HT-29 (cell line): Measurements from ENCODE around the gene IGLL5. TPM values are rescaled to one million over a fixed set of nuclear protein-coding genes. Genes with fewer than 3 reads are reported as not detected.

ENCODE experiments used
- DNase-seq: peaks from one replicate; pipeline ENCODE4 v3.0.0-alpha.2; 2015; ENCODE audit warnings: low spot score
- total RNA-seq: library from RNA; depleted of rRNA; stranded (reverse); fragments of >200 nt; shearing (Covaris generic); gene quantifications from 2 replicates; pipeline ENCODE4 v1.2.3, GENCODE V29; 2014

IGLL5 gene
- total RNA-seq, 1 experiment from 2014 or later = not detected

DNA sequence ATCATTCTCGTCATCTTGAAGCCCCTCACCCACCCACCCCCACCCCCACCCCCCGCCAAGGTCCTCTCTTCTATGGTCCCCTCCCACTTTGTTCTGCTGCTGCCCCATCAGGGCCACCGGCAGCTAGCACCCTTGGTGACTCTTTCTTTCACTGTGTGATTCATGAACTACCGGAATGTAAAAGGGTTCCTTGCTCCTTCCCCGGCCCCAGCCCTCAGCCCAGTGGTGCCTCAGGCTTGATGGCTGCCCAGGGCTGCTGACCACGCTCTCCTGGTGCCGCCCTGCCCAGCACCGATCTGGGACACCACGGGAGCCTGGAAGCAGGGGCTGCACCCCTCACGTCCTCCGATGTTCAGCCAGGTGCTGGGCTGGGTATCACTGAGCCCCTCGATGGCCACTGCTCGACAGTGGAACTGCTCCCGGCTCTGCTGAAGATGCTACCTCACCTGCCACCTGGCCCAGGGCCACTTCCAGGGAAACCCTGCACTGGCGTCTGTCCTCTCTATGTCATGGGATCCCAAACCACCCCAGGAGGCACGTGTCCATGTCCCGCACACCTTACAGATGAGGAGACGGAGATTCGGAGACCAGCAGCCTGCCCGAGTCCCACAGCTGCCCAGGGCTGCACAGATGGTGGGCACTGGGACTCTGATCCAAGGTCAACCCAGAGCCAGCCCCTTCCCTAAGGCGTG lies 39.7 kb downstream of the IGLL5 start:
- DNase-seq = no peak

- no peak for DNase-seq
Measured at GRCh38 chr22:22927888-22928665, 40.5 kb downstream of the IGLL5 start.

DNA sequence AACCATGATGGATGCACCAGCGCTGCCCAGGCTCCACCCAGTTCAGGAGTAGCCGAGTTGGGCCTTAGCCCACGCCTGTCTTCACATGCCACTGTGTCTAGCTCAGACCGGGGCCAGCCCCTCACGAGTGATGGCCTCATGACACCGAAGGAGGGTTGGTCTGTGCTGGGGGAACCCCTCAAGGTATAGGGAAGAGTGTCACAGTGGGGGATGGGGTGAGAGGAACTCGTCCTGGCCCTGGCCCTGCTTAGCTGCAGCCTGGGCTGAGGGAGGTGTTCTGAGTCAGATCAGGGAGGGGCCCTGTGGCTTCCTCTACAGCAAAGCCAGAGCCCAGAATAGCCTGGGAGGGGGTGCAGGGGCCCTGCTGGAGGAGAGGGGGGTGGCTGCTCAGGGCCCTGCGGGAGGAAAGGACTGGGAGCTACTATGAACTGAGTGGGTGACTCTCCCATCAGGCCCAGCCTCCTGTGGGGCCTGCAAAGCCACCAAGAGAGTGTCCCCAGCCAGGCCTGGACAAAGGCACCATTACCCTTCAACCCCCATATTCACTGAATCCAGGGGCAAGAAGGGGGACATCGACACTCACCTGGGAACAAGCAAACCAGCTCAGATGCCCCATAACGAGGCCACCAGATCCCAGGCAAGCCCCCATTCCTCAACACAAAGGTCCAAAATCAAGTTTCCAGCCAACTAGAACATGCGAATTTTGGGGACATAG lies 41.2 kb downstream of the IGLL5 start:
- DNase-seq = no peak

DNA sequence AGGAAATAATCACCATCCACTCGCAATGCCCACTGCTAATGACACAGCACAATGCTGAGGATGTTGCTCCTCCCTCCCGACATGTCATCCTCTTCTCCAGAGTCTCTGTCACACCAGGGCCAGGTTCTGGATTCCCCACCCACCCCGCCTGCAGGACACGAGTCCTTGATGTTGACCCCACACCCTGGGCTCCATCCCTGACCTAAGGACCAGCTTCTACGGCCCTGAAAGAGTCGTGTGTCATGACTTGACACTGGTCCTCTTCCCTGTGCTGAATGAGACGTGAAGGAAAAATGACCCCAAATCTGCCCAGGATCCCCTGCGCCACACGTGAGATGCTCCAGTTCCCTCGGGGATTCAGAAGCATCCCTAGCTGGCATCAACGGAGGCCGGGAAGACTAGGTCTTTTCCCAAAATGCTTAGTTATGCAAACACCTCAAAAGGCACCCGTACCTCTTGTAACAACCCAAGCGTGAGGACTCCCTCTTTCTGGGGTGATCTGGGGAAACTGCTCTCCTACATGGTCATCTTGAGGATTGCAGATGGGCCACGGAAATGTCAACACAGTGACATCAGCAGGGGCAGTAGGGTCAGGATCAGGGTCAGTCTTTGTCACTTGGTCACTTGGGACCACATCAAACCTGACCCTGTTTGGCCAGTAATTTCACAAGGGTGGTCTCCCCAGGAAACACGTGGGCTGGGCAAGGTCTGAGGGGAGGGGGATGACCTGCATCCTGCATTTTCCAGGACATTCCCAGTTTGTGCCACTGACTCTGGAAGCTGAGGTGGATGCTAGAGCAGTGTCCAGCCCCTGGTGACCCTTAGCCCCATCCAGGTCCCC lies 42.0 kb downstream of the IGLL5 start:
- no peak for DNase-seq

DNA sequence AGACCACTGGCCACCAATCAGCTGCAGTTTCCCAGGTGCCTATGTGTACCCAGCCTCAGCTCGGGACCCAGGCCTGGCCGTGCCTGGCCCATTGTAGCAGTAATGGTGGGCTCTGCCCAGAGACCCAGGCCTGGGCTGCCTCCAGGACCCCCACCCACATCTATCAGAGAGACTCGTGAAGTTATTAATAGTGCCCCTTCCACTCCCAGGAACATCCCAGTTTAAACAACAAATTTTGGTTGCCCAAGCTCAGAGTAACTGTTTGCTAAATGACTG lies 42.5 kb downstream of the IGLL5 start:
- no peak for DNase-seq

GRCh38 chr22:22930571-22931556 lies 43.2 kb downstream of the IGLL5 start:
- no peak for DNase-seq

GRCh38 chr22:22931557-22932270 lies 44.1 kb downstream of the IGLL5 start:
- DNase-seq = no peak

- DNase-seq = no peak
Measured at GRCh38 chr22:22932512-22932941, 44.9 kb downstream of the IGLL5 start.

DNA sequence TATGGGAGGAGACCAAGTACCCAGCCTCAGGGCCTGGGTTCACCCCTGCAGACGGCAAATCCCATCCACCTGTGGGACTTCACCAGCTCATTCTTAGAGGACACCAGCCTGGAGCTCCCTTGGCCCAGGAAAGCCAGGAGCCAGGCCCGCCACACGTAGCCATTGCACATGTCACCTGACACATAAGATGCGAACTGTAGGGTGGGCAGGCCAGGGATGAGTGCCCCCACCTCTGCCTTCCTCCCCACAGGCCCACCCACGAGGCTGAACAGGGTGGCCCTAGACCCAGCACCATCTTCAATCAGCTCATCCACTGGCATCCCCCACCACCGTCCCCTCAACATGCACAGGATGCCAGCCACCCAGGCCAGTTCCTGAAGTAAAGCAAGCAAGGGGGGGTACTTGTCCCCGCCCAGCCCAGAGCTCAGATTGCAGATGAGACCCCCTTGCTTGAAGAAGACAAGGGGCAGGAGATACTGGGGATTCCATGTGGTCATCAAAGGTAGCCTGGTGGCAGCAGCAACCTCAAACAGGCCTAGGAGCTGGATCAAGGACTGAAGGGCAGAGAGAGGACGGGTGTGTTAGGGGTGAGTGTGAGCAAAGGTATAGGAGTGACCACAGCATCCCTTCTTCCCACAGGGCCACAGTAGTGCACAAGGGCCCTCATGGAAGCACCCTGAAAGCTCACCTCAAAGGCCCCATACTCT lies 45.6 kb downstream of the IGLL5 start:
- no peak for DNase-seq

GRCh38 chr22:22933807-22934542 lies 46.4 kb downstream of the IGLL5 start:
- no peak for DNase-seq

DNA sequence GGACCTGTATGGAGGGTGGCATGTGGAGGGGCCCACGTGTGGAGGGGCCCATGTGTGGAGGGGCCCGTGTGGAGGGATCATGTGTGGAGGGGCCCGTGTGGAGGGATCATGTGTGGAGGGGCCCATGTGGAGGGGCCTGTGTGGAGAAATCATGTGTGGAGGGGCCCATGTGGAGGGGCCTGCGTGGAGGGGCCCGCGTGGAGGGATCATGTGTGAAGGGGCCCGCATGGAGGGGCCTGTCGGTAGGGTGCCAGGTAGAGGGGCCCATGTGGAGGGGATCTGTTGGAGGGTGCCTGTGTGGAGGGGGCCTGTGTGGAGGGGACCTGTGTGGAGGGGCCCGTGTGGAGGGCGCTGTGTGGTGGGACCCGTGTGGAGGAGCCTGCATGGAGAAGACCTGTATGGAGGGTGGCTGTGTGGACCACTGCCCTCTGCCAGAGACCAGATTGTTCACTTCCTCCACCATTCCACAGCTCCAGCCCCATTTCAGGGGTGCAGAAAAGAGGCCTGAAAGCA lies 47.0 kb downstream of the IGLL5 start:
- no peak for DNase-seq

DNA sequence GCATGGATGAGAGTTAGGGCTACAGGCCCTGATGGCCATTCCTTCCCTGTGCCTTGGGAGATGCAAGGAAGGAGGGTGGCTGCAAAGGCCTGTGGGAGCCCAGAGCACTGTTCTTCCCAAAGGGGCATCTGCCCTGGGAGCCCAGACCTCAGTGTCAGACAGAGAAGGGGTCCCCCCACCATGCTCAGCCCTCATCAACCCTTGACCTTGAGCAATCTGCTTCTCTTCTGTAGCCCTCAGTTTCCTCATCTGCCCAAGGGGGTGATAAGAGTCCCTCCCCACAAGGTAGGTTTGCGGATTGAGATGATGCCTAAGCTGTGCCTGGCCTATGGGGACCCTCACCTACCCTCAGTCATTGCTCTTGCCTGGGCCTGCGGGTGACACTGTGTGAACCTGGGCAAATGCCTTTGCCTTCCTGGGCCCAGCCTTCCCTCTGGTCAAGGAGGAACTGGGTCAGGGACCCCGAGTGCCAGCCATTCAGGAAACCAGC lies 47.5 kb downstream of the IGLL5 start:
- DNase-seq = no peak

GRCh38 chr22:22935546-22936157 lies 48.0 kb downstream of the IGLL5 start:
- no peak for DNase-seq

- no peak for DNase-seq
Measured at GRCh38 chr22:22936180-22936914, 48.7 kb downstream of the IGLL5 start.

DNA sequence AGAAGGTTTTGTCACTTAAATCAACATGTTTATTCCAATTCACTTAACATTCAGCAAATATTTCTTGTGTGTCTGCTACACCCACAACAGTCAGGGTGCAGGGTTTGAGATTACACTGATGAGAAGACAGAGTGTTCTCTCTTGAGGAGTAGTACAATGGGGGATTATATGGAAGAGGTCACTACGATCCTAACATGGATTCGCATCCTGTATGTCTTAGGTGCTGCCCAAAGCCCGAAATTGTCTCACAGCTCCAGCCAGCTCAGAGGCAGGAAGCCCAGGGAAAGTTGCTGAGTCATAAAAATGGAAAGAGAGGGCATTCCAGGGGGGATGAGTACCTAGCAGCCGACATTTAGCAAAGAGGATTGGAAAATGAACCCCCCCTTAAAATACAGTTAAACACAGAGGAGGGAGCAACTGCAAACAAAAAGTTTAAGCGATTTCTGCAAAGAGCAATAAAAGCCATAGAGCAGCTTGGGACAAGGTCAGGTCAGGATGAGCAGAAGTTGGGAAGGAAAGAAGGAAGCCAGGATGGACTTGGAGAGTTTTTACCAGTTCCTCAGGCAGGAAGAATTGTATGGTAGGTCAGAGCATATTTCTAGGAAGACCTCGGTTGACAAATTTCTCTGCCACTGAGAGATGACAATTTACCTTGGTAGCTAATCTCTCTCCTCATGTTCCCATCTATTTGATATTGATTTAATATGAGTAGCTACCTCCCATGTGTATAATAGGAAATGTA lies 49.5 kb downstream of the IGLL5 start:
- DNase-seq = no peak

DNA sequence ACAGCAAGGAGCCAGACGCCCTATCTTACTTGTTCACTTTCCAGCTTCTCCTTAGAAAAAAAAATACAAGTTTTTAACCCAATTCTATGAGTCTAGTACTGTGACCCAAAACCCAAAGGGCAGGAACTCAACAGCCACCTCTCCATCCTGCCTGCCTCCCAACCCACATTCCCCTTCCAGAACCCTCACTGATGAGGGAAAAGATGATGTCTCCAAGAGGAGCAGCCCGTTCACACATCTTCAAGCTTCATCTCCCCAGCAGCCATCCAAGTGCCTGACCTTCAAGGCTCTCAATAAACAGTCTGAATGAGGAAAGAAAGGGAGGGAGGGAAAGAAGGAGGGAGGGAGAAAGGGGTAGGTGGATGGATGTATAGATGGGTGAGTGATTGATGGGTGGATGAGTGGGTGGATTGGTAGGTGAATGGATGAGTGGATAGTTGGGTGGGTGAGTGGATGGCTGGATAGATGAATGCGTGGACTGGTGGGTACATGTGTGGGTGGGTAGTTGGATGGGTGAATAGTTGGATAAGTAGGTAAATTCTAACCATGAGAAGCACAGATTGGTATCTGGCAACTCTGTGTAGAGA lies 50.4 kb downstream of the IGLL5 start:
- no peak for DNase-seq
